ENCODE measurements around the gene THBS3.
"Not testable (repeated sequence)": the region's sequence is repeated elsewhere in the genome, so short reads cannot be mapped to it uniquely, and the experiment has no call there.

DNA sequence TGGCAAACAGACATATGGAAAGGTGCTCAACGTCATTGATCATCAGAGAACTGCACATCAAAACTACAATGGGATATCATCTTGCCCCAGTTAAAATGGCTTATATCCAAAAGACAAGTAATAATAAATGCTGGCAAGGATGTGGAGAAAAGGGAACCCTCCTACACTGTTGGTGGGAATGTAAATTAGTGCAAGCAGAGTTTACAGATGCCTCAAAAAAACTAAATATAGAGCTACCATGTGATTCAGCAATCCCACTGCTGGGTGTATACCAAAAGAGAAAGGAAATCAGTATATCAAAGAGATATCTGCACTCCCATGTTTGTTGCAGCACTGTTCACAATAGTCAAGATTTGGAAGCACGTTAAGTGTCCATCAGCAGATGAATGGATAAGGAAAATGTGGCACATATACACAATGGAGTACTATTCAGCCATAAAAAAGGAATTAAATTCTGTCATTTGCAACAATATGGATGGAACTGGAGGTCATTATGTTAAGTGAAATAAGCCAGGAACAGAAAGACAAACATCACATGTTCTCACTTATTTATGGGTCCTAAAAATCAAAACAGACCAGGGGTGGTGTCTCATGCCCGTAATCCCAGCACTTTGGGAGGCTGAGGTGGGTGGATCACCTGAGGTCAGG, 51.6 kb downstream of the THBS3 start:
- TF ChIP-seq, protein P1, sequence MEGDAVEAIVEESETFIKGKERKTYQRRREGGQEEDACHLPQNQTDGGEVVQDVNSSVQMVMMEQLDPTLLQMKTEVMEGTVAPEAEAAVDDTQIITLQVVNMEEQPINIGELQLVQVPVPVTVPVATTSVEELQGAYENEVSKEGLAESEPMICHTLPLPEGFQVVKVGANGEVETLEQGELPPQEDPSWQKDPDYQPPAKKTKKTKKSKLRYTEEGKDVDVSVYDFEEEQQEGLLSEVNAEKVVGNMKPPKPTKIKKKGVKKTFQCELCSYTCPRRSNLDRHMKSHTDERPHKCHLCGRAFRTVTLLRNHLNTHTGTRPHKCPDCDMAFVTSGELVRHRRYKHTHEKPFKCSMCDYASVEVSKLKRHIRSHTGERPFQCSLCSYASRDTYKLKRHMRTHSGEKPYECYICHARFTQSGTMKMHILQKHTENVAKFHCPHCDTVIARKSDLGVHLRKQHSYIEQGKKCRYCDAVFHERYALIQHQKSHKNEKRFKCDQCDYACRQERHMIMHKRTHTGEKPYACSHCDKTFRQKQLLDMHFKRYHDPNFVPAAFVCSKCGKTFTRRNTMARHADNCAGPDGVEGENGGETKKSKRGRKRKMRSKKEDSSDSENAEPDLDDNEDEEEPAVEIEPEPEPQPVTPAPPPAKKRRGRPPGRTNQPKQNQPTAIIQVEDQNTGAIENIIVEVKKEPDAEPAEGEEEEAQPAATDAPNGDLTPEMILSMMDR (conservative IDR thresholded peaks at IDR 0.05; ENCODE audit: low read length), result not testable (repeated sequence)
- not testable (repeated sequence) for TF ChIP-seq EZH2phosphoT487 (IDR thresholded peaks at IDR 0.05; ENCODE audit: borderline replicate concordance)

Data from Loucy (cell line).